Activated gamma-delta T cell treated with Interleukin-2 at 50 U/mL for 16 hours (primary cell): ENCODE data around the gene HOXB2.
"Not testable (repeated sequence)": the region's sequence is repeated elsewhere in the genome, so short reads cannot be mapped to it uniquely, and the experiment has no call there.

Experiments used
- DNase-seq: peaks from one replicate; pipeline ENCODE4 v3.0.0-alpha.2; 2020

Gene HOXB2

DNA sequence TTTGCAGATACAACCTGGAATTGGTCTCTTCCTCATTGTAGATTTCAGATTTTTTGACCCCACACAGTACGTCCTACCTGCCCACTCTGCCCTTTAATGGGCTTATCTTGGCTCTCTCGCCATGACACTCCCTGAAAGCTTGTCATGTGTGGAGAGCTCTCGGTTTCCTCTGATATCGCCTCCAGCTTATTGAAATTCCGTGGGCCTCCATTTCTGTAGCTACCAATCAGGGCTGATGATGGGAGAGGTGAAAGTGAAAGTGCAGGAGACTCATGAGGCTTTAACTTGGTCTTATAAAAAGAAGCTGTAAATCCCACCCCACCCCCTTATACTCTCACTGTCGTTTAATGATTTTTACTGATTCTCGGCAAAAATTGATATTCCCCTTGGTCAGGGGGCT is 31.8 kb downstream of the HOXB2 start:
- no peak for DNase-seq

DNA sequence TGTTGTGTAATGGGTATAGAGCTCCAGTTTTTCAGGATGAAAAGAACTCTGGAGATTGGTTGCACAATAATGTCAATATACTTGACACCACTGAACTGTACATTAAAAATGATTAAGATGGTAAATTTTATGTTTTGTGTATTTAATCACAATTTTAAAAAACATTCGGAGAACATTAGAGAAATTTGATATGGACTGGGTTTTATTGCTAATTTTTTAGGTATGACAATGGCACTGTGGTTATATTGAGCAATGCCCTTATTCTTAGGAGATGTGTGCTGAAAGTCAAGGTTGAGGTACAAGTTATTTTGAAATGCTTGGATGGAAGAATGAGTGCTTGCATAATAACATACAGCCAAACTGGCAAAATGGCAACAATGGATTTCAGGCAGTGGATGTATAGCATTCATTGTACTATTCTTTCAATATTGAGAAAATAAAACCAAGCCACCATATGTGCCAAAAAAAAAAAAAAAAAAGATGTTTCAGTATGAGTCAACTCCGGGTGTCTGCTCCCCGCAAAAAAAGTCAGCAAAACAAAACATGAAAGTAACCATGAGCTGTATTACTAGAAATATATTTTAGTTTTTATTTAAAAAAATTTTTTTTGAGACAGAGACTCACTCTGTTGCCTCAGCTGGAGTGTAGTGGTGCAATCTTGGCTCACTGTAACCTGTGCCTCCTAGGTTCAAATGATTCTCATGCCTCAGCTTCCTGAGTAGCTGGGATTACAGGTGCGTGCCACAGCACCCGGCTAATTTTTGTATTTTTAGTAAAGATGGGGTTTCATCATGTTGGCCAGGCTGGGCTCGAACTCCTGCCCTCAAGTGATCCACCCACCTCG is 33.9 kb downstream of the HOXB2 start:
- no peak for DNase-seq

DNA sequence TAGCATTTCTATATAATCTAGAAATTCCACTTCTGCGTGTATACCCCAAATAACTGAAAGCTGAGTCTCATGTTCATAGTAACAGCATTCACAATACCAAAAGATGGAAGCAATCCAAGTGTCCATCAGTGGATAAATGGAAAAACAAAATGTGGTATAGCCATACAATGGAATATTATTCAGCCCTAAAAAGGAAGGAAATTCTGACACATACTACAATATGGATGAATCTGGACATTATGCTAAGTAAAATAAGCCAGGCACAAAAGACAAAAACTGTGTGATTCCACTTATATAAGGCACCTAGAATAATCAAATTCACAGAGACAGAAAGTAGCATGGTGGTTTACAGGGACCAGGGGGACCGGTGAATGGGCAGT is 34.5 kb downstream of the HOXB2 start:
- DNase-seq, result no peak

DNA sequence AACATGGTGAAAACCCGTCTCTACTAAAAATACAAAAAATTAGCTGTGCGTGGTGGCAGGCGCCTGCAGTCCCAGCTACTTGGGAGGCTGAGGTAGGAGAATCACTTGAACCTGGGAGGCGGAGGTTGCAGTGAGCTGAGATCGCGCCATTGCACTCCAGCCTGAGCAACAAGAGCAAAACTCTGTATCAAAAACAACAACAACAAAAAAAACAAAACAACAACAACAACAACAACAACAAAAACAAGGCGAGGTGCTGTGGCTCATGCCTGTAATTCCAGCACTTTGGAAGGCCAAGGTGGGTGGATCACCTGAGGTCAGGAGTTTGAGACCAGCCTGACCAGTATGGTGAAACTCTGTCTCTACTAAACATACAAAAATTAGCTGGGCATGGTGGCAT is 35.2 kb downstream of the HOXB2 start:
- DNase-seq, result not testable (repeated sequence)

DNA sequence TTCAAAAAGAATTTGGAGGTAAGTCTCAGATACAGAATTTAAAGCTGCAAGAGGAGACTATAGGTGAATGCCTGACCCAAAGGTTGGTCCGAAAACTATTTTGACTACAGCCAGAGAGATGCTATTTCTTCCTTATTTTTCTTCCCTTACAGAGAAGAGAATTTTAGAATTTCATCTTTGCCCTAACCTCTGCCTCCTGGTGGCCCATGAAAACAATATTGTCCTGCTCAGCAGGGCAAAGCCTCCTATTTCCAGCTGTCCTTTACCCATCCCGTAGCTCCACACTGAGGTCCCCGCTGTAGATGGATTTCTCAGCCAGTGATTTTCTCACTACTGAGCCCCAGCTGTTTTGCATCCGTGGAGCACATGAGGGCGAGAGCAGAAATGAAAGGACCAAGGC is 38.7 kb downstream of the HOXB2 start:
- no peak for DNase-seq

DNA sequence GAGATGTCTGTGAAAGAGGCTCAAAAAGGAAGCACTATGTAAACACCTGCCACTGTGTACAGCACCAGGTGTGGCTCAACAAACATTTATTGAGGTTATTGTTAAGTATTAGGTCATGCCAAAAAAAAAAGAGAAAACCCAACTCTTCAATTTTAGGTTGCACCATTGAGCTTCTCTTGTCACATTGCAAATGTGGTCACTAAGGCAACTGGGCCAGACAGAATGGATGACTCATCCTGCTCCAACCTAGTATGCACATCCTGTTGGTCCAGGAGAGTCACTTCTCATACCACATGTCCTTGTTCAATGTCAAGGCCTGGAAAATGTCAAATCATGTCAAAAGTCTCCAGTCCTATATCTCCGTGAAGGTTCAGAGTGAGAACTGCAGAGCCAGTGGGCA is 39.1 kb downstream of the HOXB2 start:
- DNase-seq, result peak; percentile 42

DNA sequence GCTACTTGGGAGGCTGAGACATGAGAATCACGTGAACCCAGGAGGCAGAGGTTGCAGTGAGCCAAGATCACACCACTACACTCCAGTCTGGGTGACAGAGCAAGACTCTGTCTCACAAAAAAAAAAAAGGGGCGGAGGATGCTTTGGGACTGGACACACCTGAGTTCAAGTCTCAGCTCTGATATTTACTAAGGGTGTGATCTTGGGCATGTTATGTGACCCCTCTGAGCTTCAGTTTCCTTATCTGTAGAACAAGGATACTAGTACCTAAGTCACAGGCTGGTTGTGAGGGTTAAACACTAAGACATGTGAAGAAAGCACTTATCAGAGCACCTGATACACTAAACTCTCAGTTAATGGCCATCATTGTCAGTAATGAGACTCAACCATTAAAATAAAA is 40.0 kb downstream of the HOXB2 start:
- no peak for DNase-seq

DNA sequence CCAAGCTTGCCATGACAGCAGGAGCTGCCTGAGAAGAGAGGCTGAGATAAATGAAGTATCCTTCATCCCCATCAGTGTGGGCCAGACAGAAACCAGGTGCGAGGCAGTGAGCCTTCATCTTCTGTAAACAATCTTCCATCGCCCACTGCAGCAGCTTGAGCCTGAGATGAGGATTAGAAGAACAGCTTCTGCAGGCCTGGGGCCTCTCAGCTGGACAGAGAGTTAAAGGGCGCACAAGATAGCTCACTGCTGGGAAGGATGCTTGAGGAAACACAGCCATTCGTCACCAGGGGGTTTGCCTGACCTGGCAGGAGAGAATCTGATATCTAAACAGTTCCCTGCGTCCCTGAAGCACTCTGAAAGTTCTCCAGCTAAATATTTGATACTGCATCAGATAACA is 41.2 kb downstream of the HOXB2 start:
- DNase-seq, result no peak

DNA sequence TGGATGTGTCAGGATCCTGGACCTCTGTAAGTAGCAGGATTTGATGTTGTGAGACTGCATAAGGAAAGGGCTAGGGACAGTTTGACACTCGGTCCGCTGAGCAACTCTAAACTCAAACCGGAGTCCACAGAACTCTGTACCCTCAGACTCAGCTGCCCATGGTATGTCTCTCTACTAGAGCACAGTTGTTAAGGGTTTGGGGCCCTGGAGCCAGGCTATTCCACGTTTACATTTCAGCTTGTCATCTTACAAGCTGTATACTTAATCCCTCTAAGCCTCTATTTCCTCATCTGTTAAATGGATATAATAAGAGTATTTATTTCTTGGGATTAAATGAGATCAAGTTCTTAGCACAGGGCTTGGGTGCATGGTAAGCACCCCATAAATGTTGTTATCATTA is 42.0 kb downstream of the HOXB2 start:
- DNase-seq, result no peak

DNA sequence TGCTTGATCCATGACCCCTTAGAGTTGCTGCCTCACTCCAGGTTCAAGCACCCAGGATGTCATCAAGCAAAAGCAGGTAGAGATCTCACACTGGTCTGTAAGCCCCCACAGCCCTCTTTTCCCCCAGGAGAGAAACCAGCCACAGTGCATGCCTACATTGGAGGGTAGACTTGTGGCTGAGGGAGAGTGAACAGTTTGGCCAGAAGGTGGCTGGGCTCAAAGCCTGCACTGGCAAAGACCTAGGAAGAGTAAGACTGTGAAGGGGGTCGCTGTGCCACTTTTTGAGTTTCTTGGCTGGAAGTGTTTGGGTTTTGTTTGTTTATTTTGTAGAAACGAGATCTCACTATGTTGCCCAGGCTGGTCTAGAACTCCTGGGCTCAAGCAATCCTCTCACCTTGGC is 42.6 kb downstream of the HOXB2 start:
- DNase-seq, result no peak

DNA sequence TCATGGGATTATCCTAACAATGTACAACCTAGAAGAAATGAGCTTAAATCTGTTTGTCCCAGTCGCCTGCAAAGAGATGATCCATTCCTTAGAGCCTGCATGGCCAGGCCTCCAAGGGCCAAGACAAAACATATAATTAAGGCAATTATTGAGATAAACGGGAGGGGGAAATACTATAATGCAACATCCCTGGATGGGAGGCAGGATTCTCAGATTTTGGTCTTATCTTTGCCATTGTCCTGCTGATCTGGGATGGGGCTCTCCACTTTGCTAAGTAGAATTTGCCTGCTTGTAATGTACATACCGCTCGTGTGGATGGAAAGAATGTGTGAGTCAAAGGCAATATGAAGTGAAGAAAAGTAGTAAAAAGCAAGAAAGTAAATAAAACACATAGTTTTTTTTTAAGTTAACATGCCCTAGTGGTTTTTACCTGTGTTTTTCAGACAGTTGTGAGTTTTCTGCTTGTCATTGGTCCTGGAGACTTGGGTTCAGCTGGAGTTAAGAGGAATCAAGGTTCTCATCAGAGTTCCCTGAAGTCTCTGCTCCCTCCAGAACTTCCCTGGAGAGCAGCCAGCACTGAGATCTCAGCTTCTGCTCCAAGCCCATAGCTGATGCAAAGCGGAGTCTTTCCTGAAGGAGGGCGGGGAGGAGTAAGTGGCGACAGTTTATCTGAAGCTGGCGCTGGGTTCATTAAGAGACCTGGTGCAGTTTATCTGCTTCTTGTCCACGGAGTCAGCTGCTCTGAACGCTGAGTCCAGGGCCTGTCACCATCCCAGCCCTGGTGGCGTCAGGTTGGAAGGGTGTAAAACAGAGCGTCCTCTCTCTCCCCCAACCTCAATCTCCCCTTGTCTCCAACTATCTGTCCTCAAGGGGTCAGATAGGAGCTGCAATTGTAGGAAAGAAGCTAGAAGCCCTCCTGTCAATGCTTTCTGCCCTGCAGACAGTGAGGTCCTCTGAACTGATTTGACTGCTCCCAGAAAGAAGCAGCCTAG is 44.2 kb downstream of the HOXB2 start:
- no peak for DNase-seq

DNA sequence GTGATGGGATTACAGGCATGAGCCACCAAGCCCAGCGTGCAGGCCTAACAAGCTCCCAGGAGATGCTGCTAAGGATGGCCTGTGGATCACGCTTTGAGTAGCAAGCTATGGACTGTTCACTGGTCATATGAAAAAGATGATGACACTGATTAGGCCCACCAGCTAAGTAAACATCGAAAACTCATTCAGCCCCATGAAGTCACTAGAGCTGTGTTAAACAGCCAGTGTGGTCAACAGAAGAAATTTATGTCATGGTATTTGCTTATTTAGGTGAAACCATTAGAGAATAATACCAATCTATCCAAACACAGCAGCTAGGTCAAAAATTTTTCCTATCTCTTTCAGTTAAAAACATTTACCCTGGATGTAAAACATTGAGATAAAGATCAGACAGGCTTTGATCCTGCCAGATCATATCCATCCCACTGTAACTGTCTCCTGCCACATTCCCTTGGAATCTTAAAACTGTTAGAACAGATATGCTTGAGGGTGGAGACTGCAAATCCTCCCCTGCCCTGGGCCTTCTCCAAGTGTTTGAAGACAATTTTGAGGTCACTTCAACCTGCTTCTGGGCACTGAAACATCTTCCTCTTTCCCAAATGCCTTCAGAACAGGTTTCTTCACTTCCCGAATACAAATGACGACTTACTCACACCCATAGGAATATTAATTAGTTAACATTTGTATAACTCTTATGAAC is 45.0 kb downstream of the HOXB2 start:
- no peak for DNase-seq

DNA sequence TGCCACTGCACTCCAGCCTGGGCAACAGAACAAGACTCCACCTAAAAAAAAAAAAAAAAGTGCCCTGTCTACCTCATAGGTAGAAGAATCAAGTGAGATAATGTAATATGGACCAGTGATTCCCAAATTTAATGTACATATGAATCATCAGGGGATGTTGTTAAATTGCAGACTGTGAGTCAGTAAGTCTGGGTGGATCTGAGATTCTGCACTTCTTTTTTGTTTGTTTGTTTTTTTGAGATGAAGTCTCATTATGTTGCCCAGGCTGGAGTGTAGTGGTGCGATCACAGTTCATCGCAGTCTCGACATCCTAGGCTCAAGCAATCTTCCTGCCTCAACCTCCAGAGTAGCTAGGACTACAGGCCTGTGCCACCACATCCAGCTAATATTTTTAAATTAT is 45.7 kb downstream of the HOXB2 start:
- DNase-seq, result no peak

DNA sequence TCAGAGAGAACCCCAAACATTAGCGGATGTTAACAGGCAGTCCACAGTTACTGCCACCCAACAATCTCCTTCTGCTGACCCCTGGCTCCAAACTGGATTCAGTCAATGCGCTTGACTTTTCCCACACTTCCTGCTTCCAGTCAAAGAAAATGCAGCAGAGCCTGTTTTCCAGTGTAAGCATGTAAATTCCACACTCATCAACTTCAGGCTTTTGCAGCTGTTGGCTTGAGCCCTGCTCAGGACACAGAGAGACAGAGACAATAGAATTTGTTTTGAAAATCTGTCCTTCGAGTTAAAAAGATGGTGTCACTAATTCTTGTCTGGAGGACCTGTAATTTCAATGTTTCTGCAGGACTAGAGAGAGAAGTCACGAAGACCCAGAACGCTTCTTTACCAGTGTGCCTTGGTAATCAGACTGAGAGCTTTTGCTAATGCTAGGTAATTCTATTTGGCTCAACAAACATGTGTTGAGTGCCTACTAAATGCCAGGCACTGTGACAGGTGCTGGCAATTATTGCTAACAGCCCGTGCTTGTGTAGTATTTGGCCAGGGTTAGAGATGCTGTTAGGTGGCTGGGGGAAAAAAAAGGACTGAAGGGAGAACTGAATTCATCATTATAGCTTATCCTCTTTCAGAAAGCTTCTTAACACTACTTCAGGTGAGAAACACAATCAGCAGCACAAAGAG is 46.6 kb downstream of the HOXB2 start:
- DNase-seq, result no peak

DNA sequence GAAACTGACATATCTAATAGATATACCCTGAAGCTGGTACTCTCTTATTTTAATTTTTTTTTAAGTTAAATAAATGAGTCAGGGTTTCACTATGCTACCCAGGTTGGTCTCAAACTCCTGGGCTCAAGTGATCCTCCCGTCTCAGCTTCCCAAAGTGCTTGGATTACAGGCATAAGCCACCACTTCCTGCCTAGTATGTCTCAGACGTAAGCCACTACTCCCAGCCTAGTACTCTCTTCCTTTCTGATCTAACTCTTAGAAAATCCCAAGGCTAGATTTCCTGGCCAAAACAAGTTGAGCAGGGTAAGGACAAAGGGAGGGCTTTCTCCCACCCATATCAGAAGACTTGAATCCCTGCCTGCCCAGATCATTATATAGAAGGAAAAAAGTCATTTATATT is 47.8 kb downstream of the HOXB2 start:
- DNase-seq, result no peak

DNA sequence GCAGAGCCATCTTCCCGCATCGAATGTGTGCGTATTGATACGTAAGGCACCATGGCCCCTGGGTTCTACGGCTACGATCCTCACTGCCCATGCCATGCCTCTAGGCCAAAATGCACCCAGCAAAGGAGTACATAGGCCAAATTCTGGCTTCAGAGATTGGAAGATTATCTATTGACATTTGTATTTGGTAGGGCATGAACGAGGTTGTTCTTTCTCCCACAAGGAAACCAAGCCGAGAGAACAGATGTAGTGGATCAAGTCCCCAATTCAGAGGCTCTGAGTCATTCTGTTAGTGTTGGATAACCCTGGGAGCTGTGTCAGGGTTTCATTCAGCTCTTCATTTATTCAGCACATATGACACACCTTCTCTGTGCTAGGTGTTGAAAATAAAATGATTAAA is 50.6 kb downstream of the HOXB2 start:
- no peak for DNase-seq
